IMR-90 (cell line): Measurements from ENCODE around the gene PRKN. TPM values are rescaled to one million over a fixed set of nuclear protein-coding genes. Genes with fewer than 3 reads are reported as not detected.

ENCODE experiments used
- ATAC-seq: fragments of 200-7000 bp; cut with Tn5 transposase; 2 replicates; pipeline ENCODE4 v1.9.1; 2020; ENCODE audit warnings: low read depth, mild to moderate bottlenecking, moderate library complexity
- BruUV-seq: library from RNA; stranded (reverse); fragments of 400-500 nt; replicated peaks from 2 replicates; lab custom pipeline; 2021; lab: Mats Ljungman, UMichigan
- CTCF ChIA-PET: fragments of 300-600 bp; formaldehyde crosslinking; extraction: SDS; loops from one replicate; lab custom pipeline; 2021; ENCODE audit warnings: antibody characterized with exemption; lab: Yijun Ruan, JAX
- POLR2A ChIA-PET: fragments of 300-600 bp; sonication (Branson Sonifier 250); formaldehyde crosslinking; loops from one replicate; lab custom pipeline; 2022; ENCODE audit warnings: antibody characterized with exemption; ENCODE audit not compliant: unreplicated experiment; lab: Charles Lee
- DNase-seq: peaks from one replicate; pipeline ENCODE4 v3.0.0; 2013
- H2AFZ ChIP-seq: replicated peaks from 2 replicates; pipeline ENCODE3; 2013; ENCODE audit warnings: low read length, mild to moderate bottlenecking; ENCODE audit not compliant: poor library complexity
- H2AK5ac ChIP-seq: 2 replicates; pipeline ENCODE4 v1.6.1; 2013; ENCODE audit warnings: low read depth, low read length, inconsistent platforms
- H2AK9ac ChIP-seq: replicated peaks from 2 replicates; pipeline ENCODE3; 2013; ENCODE audit warnings: mild to moderate bottlenecking, low read depth, low read length, moderate library complexity; ENCODE audit not compliant: poor library complexity
- H2BK120ac ChIP-seq: 2 replicates; pipeline ENCODE4 v1.6.1; 2013; ENCODE audit warnings: low read depth, low read length, inconsistent platforms
- H2BK15ac ChIP-seq: 3 replicates; pipeline ENCODE4 v1.6.1; 2013; ENCODE audit warnings: low read depth, low read length, inconsistent platforms
- H2BK20ac ChIP-seq: 2 replicates; pipeline ENCODE4 v1.6.1; 2013; ENCODE audit warnings: low read depth, mild to moderate bottlenecking, inconsistent platforms, low read length, moderate library complexity
- H2BK5ac ChIP-seq: 2 replicates; pipeline ENCODE4 v1.6.1; 2013; ENCODE audit warnings: mild to moderate bottlenecking, low read depth, low read length, inconsistent platforms; ENCODE audit not compliant: poor library complexity, severe bottlenecking
- H3K14ac ChIP-seq: replicated peaks from 2 replicates; pipeline ENCODE4 v1.6.1; 2013; ENCODE audit warnings: low read depth, low read length, inconsistent platforms
- H3K18ac ChIP-seq: 2 replicates; pipeline ENCODE4 v1.6.1; 2013; ENCODE audit warnings: low read depth, low read length, control low read depth
- H3K23ac ChIP-seq: 2 replicates; pipeline ENCODE4 v1.6.1; 2013; ENCODE audit warnings: low read depth, low read length, inconsistent platforms
- H3K27ac ChIP-seq: 2 replicates; pipeline ENCODE4 v1.5.1; 2013; ENCODE audit warnings: mild to moderate bottlenecking, control low read depth, low read length; ENCODE audit not compliant: insufficient read depth
- H3K27me3 ChIP-seq: 2 replicates; pipeline ENCODE4 v1.6.1; 2013; ENCODE audit warnings: low read length; ENCODE audit not compliant: control insufficient read depth, insufficient read depth
- H3K36me3 ChIP-seq: 2 replicates; pipeline ENCODE4 v1.6.1; 2013; ENCODE audit warnings: low read length, mixed read lengths; ENCODE audit not compliant: control insufficient read depth, insufficient read depth
- H3K4ac ChIP-seq: 2 replicates; pipeline ENCODE4 v1.6.1; 2013; ENCODE audit warnings: low read depth, low read length, inconsistent platforms
- H3K4me1 ChIP-seq: 2 replicates; pipeline ENCODE4 v1.6.1; 2013; ENCODE audit warnings: low read length, mixed read lengths; ENCODE audit not compliant: control insufficient read depth, insufficient read depth
- H3K4me2 ChIP-seq: 2 replicates; pipeline ENCODE4 v1.6.1; 2013; ENCODE audit warnings: low read depth, mild to moderate bottlenecking, control low read depth, low read length, moderate library complexity
- H3K4me3 ChIP-seq: 2 replicates; pipeline ENCODE4 v1.5.1; 2013; ENCODE audit warnings: low read depth, mild to moderate bottlenecking, control low read depth, low read length, moderate library complexity; ENCODE audit not compliant: insufficient read depth
- H3K56ac ChIP-seq: 2 replicates; pipeline ENCODE4 v1.6.1; 2013; ENCODE audit warnings: low read length, inconsistent platforms; ENCODE audit not compliant: insufficient read depth; ENCODE audit errors: extremely low read depth
- H3K79me1 ChIP-seq, 2 experiments: 2 replicates each; pipeline ENCODE4 v1.6.1; 2013; ENCODE audit warnings: low read length in 2 of 2, inconsistent platforms in 1 of 2, low read depth in 1 of 2
- H3K9ac ChIP-seq: 2 replicates; pipeline ENCODE4 v1.6.1; 2013; ENCODE audit warnings: low read depth, low read length, control low read depth
- H3K9me1 ChIP-seq: 2 replicates; pipeline ENCODE4 v1.6.1; 2013; ENCODE audit warnings: low read length, inconsistent platforms; ENCODE audit not compliant: insufficient read depth
- H3K9me3 ChIP-seq: 2 replicates; pipeline ENCODE4 v1.6.1; 2013; ENCODE audit warnings: low read length; ENCODE audit not compliant: control insufficient read depth, insufficient read depth
- H4K20me1 ChIP-seq: 2 replicates; pipeline ENCODE4 v1.6.1; 2013; ENCODE audit warnings: low read length, inconsistent platforms; ENCODE audit not compliant: insufficient read depth
- H4K5ac ChIP-seq: 2 replicates; pipeline ENCODE4 v1.6.1; 2013; ENCODE audit warnings: mild to moderate bottlenecking, low read depth, low read length, control low read depth
- H4K8ac ChIP-seq, 2 experiments: 2 replicates each; pipeline ENCODE4 v1.6.1; 2013; ENCODE audit warnings: low read depth in 2 of 2, low read length in 2 of 2, control low read depth in 1 of 2, inconsistent platforms in 1 of 2
- H4K91ac ChIP-seq: 2 replicates; pipeline ENCODE4 v1.6.1; 2013; ENCODE audit warnings: low read depth, low read length, inconsistent platforms; ENCODE audit not compliant: insufficient read depth
- MAFK ChIP-seq: IDR thresholded peaks from 2 replicates; pipeline ENCODE4 v1.6.1; 2012; ENCODE audit warnings: low read depth, low read length, improper control_type of control experiment
- WGBS, 2 experiments: methylation state at CpG; one replicate each; pipeline versions ENCODE4 v1.1.5 to v1.1.7; 2013; ENCODE audit warnings: missing lambda C conversion rate in 2 of 2; ENCODE audit not compliant: insufficient read length in 1 of 2; ENCODE audit errors: extremely low coverage in 2 of 2; 5-methylcytosine and 5-hydroxymethylcytosine counted together
- dilution Hi-C: fragments of 300-500 bp; cut with HindIII; formaldehyde crosslinking; loops from one replicate; pipeline ENCODE4 v1.14.3; 2018; ENCODE audit warnings: low sequenced_read_pairs; ENCODE audit not compliant: unreplicated experiment
- in situ Hi-C: fragments of 300-500 bp; cut with MboI; formaldehyde crosslinking; loops from 3 replicates; pipeline ENCODE4 v1.14.3; 2019; ENCODE audit warnings: low sequenced_read_pairs, inconsistent platforms, mixed read lengths
- intact Hi-C: fragments of 100-400 bp; cut with micrococcal nuclease; formaldehyde crosslinking; loops from 2 replicates; pipeline ENCODE4 v1.10.0; 2022
- polyA plus RNA-seq, 3 experiments: library from polyadenylated mRNA; depleted of rRNA; stranded (reverse); fragments of >200 nt; gene quantifications; 2 replicates each; pipeline ENCODE4 v1.2.3, GENCODE V29; 2012; ENCODE audit warnings: low replicate concordance in 1 of 3
- total RNA-seq: library from RNA; depleted of rRNA; stranded (reverse); fragments of >200 nt; gene quantifications from 2 replicates; pipeline ENCODE4 v1.2.3, GENCODE V29; 2012

The PRKN gene
- total and polyA plus RNA-seq, 2 of the 4 experiments (the other 2 are of a cell fraction) = 0.15 to 0.18 TPM

- in situ Hi-C loops = no loop called here
- Histone ChIP-seq H2BK15ac (no peak overlapping the region), H3K14ac (no peak overlapping the region), H3K56ac (no peak overlapping the region), H3K9me3 (peaks cover 21% of the 10 kb centered on the region), H2BK5ac (no peak overlapping the region), H3K36me3 (no peaks in the 10 kb centered on the region), H2BK20ac (no peak overlapping the region), H3K9me1 (no peaks in the 10 kb centered on the region), H3K18ac (no peak overlapping the region), H2AK9ac (no peak overlapping the region), H4K20me1 (no peaks in the 10 kb centered on the region), H3K79me1 (no peaks in the 10 kb centered on the region), H2BK120ac (no peak overlapping the region), H3K4ac (no peak overlapping the region), H2AFZ (no peak overlapping the region), H4K8ac (no peak overlapping the region), H3K4me3 (no peak overlapping the region), H3K4me2 (no peak overlapping the region), H4K5ac (no peak overlapping the region), H3K27me3 (no peaks in the 10 kb centered on the region), H2AK5ac (no peak overlapping the region), H4K91ac (no peak overlapping the region), H3K27ac (no peak overlapping the region), H3K4me1 (no peaks in the 10 kb centered on the region), H3K9ac (no peak overlapping the region), H3K23ac (no peak overlapping the region)
- intact Hi-C loops = no loop called here
- DNase-seq (no peak), ATAC-seq (no peak)
- whole genome bisulfite sequencing, 2 experiments = 100% methylated on average over 1 of the region's 7 CpGs; no CpG with 5 or more reads in 1 of the 2 experiments
- TF ChIP-seq MAFK = no peak
- POLR2A ChIA-PET = no interaction called here
- CTCF ChIA-PET = no interaction called here
- BruUV-seq = no TSS peak
- dilution Hi-C loops = no loop called here
Measured at GRCh38 chr6:161747506-161747905, 980.1 kb downstream of the PRKN start.
